Stimulated activated naive B cell treated with anti-CD40 and anti-IgM and Interleukin-4, amounts not matched to agents 10 μg/mL and 1 μg/mL and 100 μg/mL, for 72 hours (primary cell): ENCODE measurements around the gene HSPB1.

Experiments used
- ATAC-seq, 2 donors: fragments of 150-1000 bp; cut with Tn5 transposase; replicated peaks; 2 replicates each; pipeline ENCODE4 v1.10.0; 2021; ENCODE audit warnings: moderate library complexity in 1 of 2
- DNase-seq: peaks from one replicate; pipeline ENCODE4 v3.0.0; 2021
- H3K27ac Mint-ChIP-seq: one replicate; pipeline ENCODE4 v1.8.0; 2022; ENCODE audit warnings: mild to moderate bottlenecking, mixed read lengths
- H3K27me3 Mint-ChIP-seq, 2 donors: one replicate each; pipeline ENCODE4 v1.8.0; 2022; ENCODE audit warnings: mixed read lengths in 2 of 2
- H3K36me3 Mint-ChIP-seq, 2 donors: one replicate each; pipeline ENCODE4 v1.8.0; 2022; ENCODE audit warnings: mixed read lengths in 2 of 2, mild to moderate bottlenecking in 1 of 2
- H3K4me1 Mint-ChIP-seq, 2 donors: one replicate each; pipeline ENCODE4 v1.8.0; 2022; ENCODE audit warnings: mixed read lengths in 2 of 2, mild to moderate bottlenecking in 1 of 2
- H3K4me3 Mint-ChIP-seq, 2 donors: one replicate each; pipeline ENCODE4 v1.8.0; 2022; ENCODE audit warnings: mild to moderate bottlenecking in 2 of 2, mixed read lengths in 2 of 2, moderate library complexity in 1 of 2
- H3K9me3 Mint-ChIP-seq, 2 donors: one replicate each; pipeline ENCODE4 v1.8.0; 2022; ENCODE audit warnings: mixed read lengths in 2 of 2, mild to moderate bottlenecking in 1 of 2

Gene HSPB1

GRCh38 chr7:76302347-76303201, at the start of gene HSPB1:
Gene HSPB1, plus strand, starts transcription at chr7:76302673. Its CDS starts 40 bp downstream, at chr7:76302713.
- Mint-ChIP-seq H3K9me3 (peaks cover 3 to 4% of the 10 kb centered on the region in 2 donors), H3K27me3 (peaks cover 0 to 5% of the 10 kb centered on the region in 2 donors), H3K36me3 (peaks cover 2 to 12% of the 10 kb centered on the region in 2 donors), H3K27ac (peak within 1 kb of the TSS; percentile 93), H3K4me1 (peaks cover 12 to 18% of the 10 kb centered on the region in 2 donors), H3K4me3 (peak within 1 kb of the TSS; percentile 89 to 90)
- DNase-seq (peak; percentile 74), ATAC-seq (peak; percentile 79 to 80)

- no peak overlapping the region for H3K27ac Mint-ChIP-seq
- peaks cover 24 to 28% of the 10 kb centered on the region in 2 donors for H3K27me3 Mint-ChIP-seq
Measured at GRCh38 chr7:76254781-76255180, 47.7 kb upstream of the HSPB1 start.

GRCh38 chr7:76257973-76258372, 44.5 kb upstream of the HSPB1 start:
- no peak overlapping the region for H3K27ac Mint-ChIP-seq
- peaks cover 43 to 51% of the 10 kb centered on the region in 2 donors for H3K27me3 Mint-ChIP-seq
- H3K4me1 Mint-ChIP-seq = peaks cover 7 to 12% of the 10 kb centered on the region in 2 donors
- DNase-seq (no peak), ATAC-seq (no peak)
- no peak overlapping the region for H3K4me3 Mint-ChIP-seq
- H3K36me3 Mint-ChIP-seq = no peaks in the 10 kb centered on the region
- H3K9me3 Mint-ChIP-seq = peaks cover 0 to 3% of the 10 kb centered on the region in 2 donors

More at GRCh38 chr7:76254781-76255180, 47.7 kb upstream of the HSPB1 start:
- no peak for ATAC-seq
- Mint-ChIP-seq H3K9me3 (no peaks in the 10 kb centered on the region), H3K4me3 (no peak overlapping the region), H3K36me3 (no peaks in the 10 kb centered on the region), H3K4me1 (peaks cover 0 to 6% of the 10 kb centered on the region in 2 donors)
- DNase-seq = no peak

- H3K4me3 Mint-ChIP-seq = peak overlapping the region; percentile 25 to 50
- DNase-seq (no peak), ATAC-seq (peak in 1 of 2 donors; percentile 46)
- peaks cover 0 to 3% of the 10 kb centered on the region in 2 donors for H3K9me3 Mint-ChIP-seq
- H3K36me3 Mint-ChIP-seq = no peaks in the 10 kb centered on the region
- H3K27ac Mint-ChIP-seq = no peak overlapping the region
- H3K4me1 Mint-ChIP-seq = peaks cover 7 to 12% of the 10 kb centered on the region in 2 donors
- peaks cover 47 to 58% of the 10 kb centered on the region in 2 donors for H3K27me3 Mint-ChIP-seq
Measured at GRCh38 chr7:76259124-76260093, 43.1 kb upstream of the HSPB1 start.

- H3K4me1 Mint-ChIP-seq = peaks cover 7 to 12% of the 10 kb centered on the region in 2 donors
- H3K27me3 Mint-ChIP-seq = peaks cover 51 to 65% of the 10 kb centered on the region in 2 donors
- H3K9me3 Mint-ChIP-seq = peaks cover 0 to 3% of the 10 kb centered on the region in 2 donors
- DNase-seq (no peak), ATAC-seq (peak; percentile 62)
- no peak overlapping the region for H3K27ac Mint-ChIP-seq
- H3K36me3 Mint-ChIP-seq = no peaks in the 10 kb centered on the region
- H3K4me3 Mint-ChIP-seq = peak overlapping the region; percentile 50 to 64
Measured at GRCh38 chr7:76260171-76260703, 42.2 kb upstream of the HSPB1 start.

GRCh38 chr7:76261329-76261728, 41.1 kb upstream of the HSPB1 start:
- DNase-seq (no peak), ATAC-seq (no peak)
- Mint-ChIP-seq H3K4me3 (no peak overlapping the region), H3K27me3 (peaks cover 49 to 68% of the 10 kb centered on the region in 2 donors), H3K4me1 (peaks cover 7 to 12% of the 10 kb centered on the region in 2 donors), H3K36me3 (no peaks in the 10 kb centered on the region), H3K27ac (no peak overlapping the region), H3K9me3 (peaks cover 0 to 3% of the 10 kb centered on the region in 2 donors)

- ATAC-seq = no peak
- Mint-ChIP-seq H3K36me3 (no peaks in the 10 kb centered on the region), H3K27me3 (peaks cover 47 to 65% of the 10 kb centered on the region in 2 donors), H3K9me3 (peaks cover 0 to 3% of the 10 kb centered on the region in 2 donors), H3K27ac (no peak overlapping the region), H3K4me3 (no peak overlapping the region), H3K4me1 (peaks cover 7 to 15% of the 10 kb centered on the region in 2 donors)
- no peak for DNase-seq
Measured at GRCh38 chr7:76261931-76262330, 40.5 kb upstream of the HSPB1 start.

GRCh38 chr7:76262683-76263402, 39.6 kb upstream of the HSPB1 start:
- H3K27ac Mint-ChIP-seq = no peak overlapping the region
- peaks cover 8 to 21% of the 10 kb centered on the region in 2 donors for H3K4me1 Mint-ChIP-seq
- no peak overlapping the region for H3K4me3 Mint-ChIP-seq
- ATAC-seq (peak; percentile 66 to 68), DNase-seq (no peak)
- peaks cover 0 to 3% of the 10 kb centered on the region in 2 donors for H3K9me3 Mint-ChIP-seq
- no peaks in the 10 kb centered on the region for H3K36me3 Mint-ChIP-seq
- peaks cover 43 to 64% of the 10 kb centered on the region in 2 donors for H3K27me3 Mint-ChIP-seq

GRCh38 chr7:76265299-76265698, 37.2 kb upstream of the HSPB1 start:
- Mint-ChIP-seq H3K27me3 (peaks cover 41 to 54% of the 10 kb centered on the region in 2 donors), H3K4me1 (peaks cover 14 to 19% of the 10 kb centered on the region in 2 donors), H3K4me3 (no peak overlapping the region), H3K27ac (no peak overlapping the region), H3K9me3 (peaks cover 0 to 3% of the 10 kb centered on the region in 2 donors), H3K36me3 (no peaks in the 10 kb centered on the region)
- ATAC-seq (no peak), DNase-seq (no peak)

- no peak overlapping the region for H3K27ac Mint-ChIP-seq
- no peaks in the 10 kb centered on the region for H3K9me3 Mint-ChIP-seq
- H3K36me3 Mint-ChIP-seq = no peaks in the 10 kb centered on the region
- peaks cover 28 to 38% of the 10 kb centered on the region in 2 donors for H3K27me3 Mint-ChIP-seq
- DNase-seq = no peak
- peak; percentile 64 to 65 for ATAC-seq
- H3K4me1 Mint-ChIP-seq = peaks cover 7 to 13% of the 10 kb centered on the region in 2 donors
- peak overlapping the region; percentile 44 to 60 for H3K4me3 Mint-ChIP-seq
Measured at GRCh38 chr7:76267107-76267893, 35.2 kb upstream of the HSPB1 start.

- peak in 1 of 2 donors; percentile 3 for ATAC-seq
Measured at GRCh38 chr7:76267894-76268183, 34.6 kb upstream of the HSPB1 start.

GRCh38 chr7:76268376-76268775, 34.1 kb upstream of the HSPB1 start:
- Mint-ChIP-seq H3K4me3 (peak overlapping the region in 1 of 2 donors; percentile 25), H3K9me3 (no peaks in the 10 kb centered on the region), H3K27me3 (peaks cover 22 to 27% of the 10 kb centered on the region in 2 donors), H3K36me3 (no peaks in the 10 kb centered on the region), H3K27ac (no peak overlapping the region), H3K4me1 (peaks cover 10 to 20% of the 10 kb centered on the region in 2 donors)
- DNase-seq = no peak
- peak in 1 of 2 donors; percentile 24 for ATAC-seq

More at GRCh38 chr7:76267894-76268183, 34.6 kb upstream of the HSPB1 start:
- H3K36me3 Mint-ChIP-seq = no peaks in the 10 kb centered on the region
- no peak for DNase-seq
- H3K4me1 Mint-ChIP-seq = peaks cover 7 to 15% of the 10 kb centered on the region in 2 donors
- no peaks in the 10 kb centered on the region for H3K9me3 Mint-ChIP-seq
- peak overlapping the region; percentile 59 to 67 for H3K4me3 Mint-ChIP-seq
- H3K27me3 Mint-ChIP-seq = peaks cover 24 to 32% of the 10 kb centered on the region in 2 donors
- H3K27ac Mint-ChIP-seq = no peak overlapping the region

- Mint-ChIP-seq H3K9me3 (no peaks in the 10 kb centered on the region), H3K4me1 (peaks cover 10 to 20% of the 10 kb centered on the region in 2 donors), H3K27ac (no peak overlapping the region), H3K36me3 (no peaks in the 10 kb centered on the region), H3K4me3 (no peak overlapping the region), H3K27me3 (peaks cover 21 to 24% of the 10 kb centered on the region in 2 donors)
- ATAC-seq (no peak), DNase-seq (no peak)
Measured at GRCh38 chr7:76269895-76270294, 32.6 kb upstream of the HSPB1 start.
